Smooth muscle cell (in vitro differentiated cells): ENCODE results near the gene ST6GALNAC6. TPM values are rescaled to one million over a fixed set of nuclear protein-coding genes. Genes with fewer than 3 reads are reported as not detected.

Experiments used
- DNase-seq: peaks from one replicate; lab custom pipeline; 2025; ENCODE audit not compliant: unreplicated experiment; lab: John Stamatoyannopoulos, UW
- H2AFZ ChIP-seq: fragments of 200-600 bp; sonication (generic); 2 replicates; pipeline ENCODE4 v1.6.0; 2016; ENCODE audit warnings: antibody characterized with exemption, low read depth, mild to moderate bottlenecking
- H3F3A ChIP-seq: fragments of 200-600 bp; sonication (generic); 2 replicates; pipeline ENCODE4 v1.6.0; 2017; ENCODE audit warnings: antibody characterized with exemption, low read depth
- H3K27ac ChIP-seq: fragments of 200-600 bp; sonication (generic); 2 replicates; pipeline ENCODE4 v1.5.1; 2016; ENCODE audit warnings: low read depth, mild to moderate bottlenecking
- H3K27me3 ChIP-seq: fragments of 200-600 bp; sonication (generic); 2 replicates; pipeline ENCODE4 v1.6.1; 2016; ENCODE audit warnings: low read depth, mild to moderate bottlenecking
- H3K36me3 ChIP-seq: fragments of 200-600 bp; sonication (generic); 2 replicates; pipeline ENCODE4 v1.5.1; 2016; ENCODE audit warnings: low read depth
- H3K4me1 ChIP-seq: fragments of 200-600 bp; sonication (generic); 2 replicates; pipeline ENCODE4 v1.5.1; 2016; ENCODE audit warnings: low read depth
- H3K4me2 ChIP-seq: fragments of 200-600 bp; sonication (generic); 2 replicates; pipeline ENCODE4 v1.6.0; 2016; ENCODE audit warnings: mild to moderate bottlenecking
- H3K4me3 ChIP-seq: fragments of 200-600 bp; sonication (generic); 2 replicates; pipeline ENCODE4 v1.5.1; 2016; ENCODE audit warnings: mild to moderate bottlenecking
- H3K79me2 ChIP-seq: fragments of 200-600 bp; sonication (generic); 2 replicates; pipeline ENCODE4 v1.6.0; 2016; ENCODE audit warnings: low read depth, mild to moderate bottlenecking
- H3K9ac ChIP-seq: fragments of 200-600 bp; sonication (generic); 2 replicates; pipeline ENCODE4 v1.6.0; 2016; ENCODE audit warnings: low read depth
- H3K9me3 ChIP-seq: fragments of 200-600 bp; sonication (generic); replicated peaks from 2 replicates; pipeline ENCODE4 v1.5.1; 2016; ENCODE audit warnings: low read depth
- H4K20me1 ChIP-seq: fragments of 200-600 bp; sonication (generic); 2 replicates; pipeline ENCODE4 v1.6.0; 2016; ENCODE audit warnings: low read depth
- CTCF ChIP-seq: fragments of 200-600 bp; sonication (generic); IDR thresholded peaks from 2 replicates; pipeline ENCODE4 v1.5.1; 2017; ENCODE audit warnings: borderline replicate concordance, mild to moderate bottlenecking, antibody characterized with exemption; ENCODE audit not compliant: insufficient read depth, poor library complexity, severe bottlenecking
- WGBS: methylation state at CpG from one replicate; pipeline ENCODE4 v1.1.7; 2016; ENCODE audit warnings: low lambda C conversion rate; 5-methylcytosine and 5-hydroxymethylcytosine counted together
- polyA plus RNA-seq: library from polyadenylated mRNA; unstranded; fragments of >200 nt; fragmentation: Nextera tagmentation; extraction: Ambion mirVana; gene quantifications from 2 replicates; pipeline ENCODE4 v1.2.1, GENCODE V29; 2016
- total RNA-seq: library from RNA; depleted of rRNA; stranded (reverse); fragments of >200 nt; gene quantifications from 2 replicates; pipeline ENCODE4 v1.2.3, GENCODE V29; 2014

The ST6GALNAC6 gene
- total and polyA plus RNA-seq, 2 experiments from 2014 or later = 36.4 to 65.8 TPM

GRCh38 chr9:127856094-127856728, 43.2 kb downstream of the ST6GALNAC6 start:
- DNase-seq = no peak
- Histone ChIP-seq H3K4me3 (no peak overlapping the region), H3K9me3 (no peaks in the 10 kb centered on the region), H3K79me2 (peaks cover 12% of the 10 kb centered on the region), H2AFZ (no peak overlapping the region), H3F3A (no peaks in the 10 kb centered on the region), H3K4me2 (no peak overlapping the region), H4K20me1 (no peaks in the 10 kb centered on the region), H3K36me3 (no peaks in the 10 kb centered on the region), H3K4me1 (no peaks in the 10 kb centered on the region), H3K9ac (no peak overlapping the region), H3K27me3 (no peaks in the 10 kb centered on the region), H3K27ac (no peak overlapping the region)
- TF ChIP-seq CTCF = no peak
- WGBS = 78% methylated on average over 11 of the region's 11 CpGs

- TF ChIP-seq CTCF = no peak
Measured at GRCh38 chr9:127855522-127855921, 43.9 kb downstream of the ST6GALNAC6 start.

GRCh38 chr9:127854960-127855359, 44.4 kb downstream of the ST6GALNAC6 start:
- Histone ChIP-seq H3K9me3 (no peaks in the 10 kb centered on the region), H4K20me1 (no peaks in the 10 kb centered on the region), H3K9ac (no peak overlapping the region), H3K4me1 (no peaks in the 10 kb centered on the region), H3K27me3 (no peaks in the 10 kb centered on the region), H2AFZ (no peak overlapping the region), H3K79me2 (peaks cover 12% of the 10 kb centered on the region), H3K27ac (no peak overlapping the region), H3K4me3 (no peak overlapping the region), H3K4me2 (peak overlapping the region; percentile 87), H3F3A (no peaks in the 10 kb centered on the region), H3K36me3 (no peaks in the 10 kb centered on the region)
- no peak for TF ChIP-seq CTCF
- DNase-seq = no peak
- WGBS = 87% methylated on average over 11 of the region's 11 CpGs

More at GRCh38 chr9:127855522-127855921, 43.9 kb downstream of the ST6GALNAC6 start:
- Histone ChIP-seq H3K4me1 (no peaks in the 10 kb centered on the region), H3K9me3 (no peaks in the 10 kb centered on the region), H3K79me2 (peaks cover 12% of the 10 kb centered on the region), H3K27ac (no peak overlapping the region), H3K4me3 (no peak overlapping the region), H3K4me2 (no peak overlapping the region), H2AFZ (no peak overlapping the region), H3F3A (no peaks in the 10 kb centered on the region), H3K36me3 (no peaks in the 10 kb centered on the region), H4K20me1 (no peaks in the 10 kb centered on the region), H3K27me3 (no peaks in the 10 kb centered on the region), H3K9ac (no peak overlapping the region)
- 98% methylated on average over 5 of the region's 5 CpGs for WGBS
- no peak for DNase-seq
